Measurements from ENCODE around the gene MUC21.
"Not testable (repeated sequence)": the region's sequence is repeated elsewhere in the genome, so short reads cannot be mapped to it uniquely, and the experiment has no call there.

The MUC21 gene

DNA sequence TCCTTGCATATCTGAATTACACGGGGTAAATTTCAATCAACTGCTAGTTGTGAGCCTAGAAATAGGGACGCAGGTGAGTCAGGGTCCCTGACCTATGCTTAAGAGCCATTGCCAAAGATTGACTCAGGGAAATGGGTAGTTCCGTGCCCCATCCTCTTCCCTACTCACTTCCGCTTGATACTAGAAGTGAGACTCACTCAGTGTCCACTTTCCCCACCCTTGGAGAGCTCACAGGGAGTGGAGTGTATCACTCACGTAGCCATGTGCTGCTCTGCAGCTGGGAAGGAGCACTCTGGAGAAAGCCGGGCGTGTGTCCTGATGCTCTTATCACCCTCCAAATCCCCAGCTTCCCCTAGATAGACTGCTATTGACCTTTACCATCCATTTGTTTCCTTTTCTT lies 26.2 kb downstream of the MUC21 start:
- DNase-seq (ENCODE audit: low read depth), result peak; percentile 27

DNA sequence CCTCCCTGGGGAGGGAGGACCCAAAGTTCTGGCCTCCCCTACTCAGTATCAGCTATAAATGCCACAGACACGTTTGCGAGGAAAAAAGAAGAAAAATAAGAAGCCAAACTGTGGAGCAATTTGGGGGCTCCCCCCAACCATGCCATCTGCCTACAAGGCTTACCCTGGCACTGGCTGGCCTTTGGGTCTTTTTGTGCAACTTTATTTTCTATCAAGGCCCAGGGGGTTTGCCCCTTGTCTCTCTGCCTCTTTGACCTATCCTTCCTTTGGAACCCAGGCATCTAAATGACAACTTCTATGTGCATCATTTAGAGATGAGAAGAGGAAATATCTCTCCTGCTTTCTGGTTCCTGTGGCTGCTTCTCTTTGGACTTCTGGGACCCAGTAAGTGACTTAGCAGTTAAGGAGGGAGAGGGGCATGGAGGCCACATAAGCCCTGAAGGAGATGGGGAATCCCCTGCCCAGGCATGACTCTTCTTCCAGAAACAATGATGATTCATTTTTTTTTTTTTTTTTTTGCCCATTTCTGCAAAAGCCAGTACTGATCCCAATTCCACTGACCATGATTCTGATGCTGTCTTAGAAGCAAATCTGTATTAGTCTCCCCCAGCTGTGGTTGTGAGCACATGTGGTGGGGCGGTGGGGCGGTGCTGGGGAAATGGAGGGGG lies 27.0 kb downstream of the MUC21 start, which contains the start of gene MUC22:
Gene MUC22 (plus strand): TSS at position 82 of the 668 bp plus-strand sequence. CDS start 233 bp downstream, at position 315.
- DNase-seq (ENCODE audit: low read depth), result peak; percentile 76

DNA sequence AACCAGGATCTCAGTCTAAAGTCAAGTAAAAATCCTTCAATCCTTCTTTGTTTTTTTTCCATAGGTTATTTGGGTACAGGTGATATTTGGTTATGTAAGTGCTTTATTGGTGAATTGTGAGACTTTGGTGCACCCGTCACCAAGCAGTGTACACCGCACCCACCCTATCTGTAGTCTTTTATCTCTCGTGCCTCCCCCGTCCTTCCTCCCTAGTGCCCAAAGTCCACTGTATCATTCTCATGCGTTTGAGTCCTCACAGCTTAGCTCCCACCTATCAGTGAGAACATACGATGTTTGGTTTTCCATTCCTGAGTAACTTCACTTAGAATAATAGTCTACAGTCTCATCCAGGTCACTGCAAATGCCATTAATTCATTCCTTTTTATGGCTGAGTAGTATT lies 27.6 kb downstream of the MUC21 start:
- DNase-seq (ENCODE audit: low read depth), result no peak

DNA sequence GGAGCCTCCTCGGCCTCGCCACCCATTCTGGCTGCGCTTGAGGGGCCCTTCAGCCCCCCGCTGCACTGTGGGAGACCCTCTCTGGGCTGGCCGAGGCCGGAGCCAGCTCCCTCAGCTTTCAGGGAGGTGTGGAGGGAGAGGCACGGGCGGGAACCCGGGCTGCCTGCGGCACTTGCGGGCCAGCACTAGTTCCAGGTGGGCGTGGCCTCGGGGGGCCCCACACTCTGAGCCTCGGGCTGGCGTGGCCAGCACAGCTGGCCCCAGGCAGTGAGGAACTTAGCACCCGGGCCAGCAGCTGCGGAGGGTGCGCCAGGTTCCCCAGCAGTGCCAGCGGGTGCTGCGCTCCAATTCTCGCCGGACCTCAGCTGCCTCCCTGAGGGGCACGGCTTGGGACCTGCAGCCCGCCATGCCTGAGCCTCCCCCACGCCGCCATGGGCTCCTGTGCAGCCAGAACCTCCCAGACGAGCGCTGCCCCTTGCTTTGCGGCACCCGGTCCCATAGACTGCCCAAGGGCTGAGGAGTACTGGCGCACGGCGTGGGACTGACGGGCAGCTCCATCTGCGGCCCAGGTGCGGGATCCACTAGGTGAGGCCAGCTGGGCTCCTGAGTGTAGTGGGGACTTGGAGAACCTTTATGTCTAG lies 33.3 kb downstream of the MUC21 start:
- DNase-seq (ENCODE audit: low read depth), result no peak

DNA sequence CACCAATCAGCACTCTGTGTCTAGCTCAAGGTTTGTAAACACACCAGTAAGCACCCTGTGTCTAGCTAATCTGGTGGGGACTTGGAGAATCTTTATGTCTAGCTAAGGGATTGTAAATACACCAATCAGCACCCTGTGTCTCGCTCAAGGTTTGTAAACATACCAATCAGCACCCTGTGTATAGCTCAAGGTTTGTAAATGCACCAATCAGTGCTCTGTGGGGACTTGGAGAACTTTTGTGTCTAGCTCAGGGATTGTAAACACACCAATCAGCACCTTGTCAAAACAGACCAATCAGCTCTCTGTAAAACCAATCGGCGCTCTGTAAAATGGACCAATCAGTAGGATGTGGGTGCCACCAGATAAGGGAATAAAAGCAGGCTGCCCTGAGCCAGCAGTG lies 33.9 kb downstream of the MUC21 start:
- DNase-seq (ENCODE audit: low read depth), result not testable (repeated sequence)

DNA sequence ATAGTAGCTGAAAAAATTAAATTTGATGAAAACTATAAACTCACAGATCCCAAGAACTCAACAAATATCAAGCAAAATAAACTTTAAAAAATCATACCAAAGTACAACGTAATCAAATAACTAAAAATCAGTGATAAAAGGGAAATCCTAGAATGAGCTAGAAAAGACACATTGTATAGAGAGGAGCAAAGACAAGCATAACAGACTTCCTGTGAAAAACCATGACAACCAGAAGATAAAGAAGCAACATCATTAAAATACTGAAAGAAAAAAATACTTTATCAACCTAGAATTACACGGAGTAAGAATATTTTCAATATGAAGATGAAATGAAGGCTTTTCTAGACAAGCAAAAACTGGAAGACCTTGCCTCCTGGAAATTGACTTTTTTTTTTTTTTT lies 36.5 kb downstream of the MUC21 start:
- DNase-seq (ENCODE audit: low read depth), result no peak

DNA sequence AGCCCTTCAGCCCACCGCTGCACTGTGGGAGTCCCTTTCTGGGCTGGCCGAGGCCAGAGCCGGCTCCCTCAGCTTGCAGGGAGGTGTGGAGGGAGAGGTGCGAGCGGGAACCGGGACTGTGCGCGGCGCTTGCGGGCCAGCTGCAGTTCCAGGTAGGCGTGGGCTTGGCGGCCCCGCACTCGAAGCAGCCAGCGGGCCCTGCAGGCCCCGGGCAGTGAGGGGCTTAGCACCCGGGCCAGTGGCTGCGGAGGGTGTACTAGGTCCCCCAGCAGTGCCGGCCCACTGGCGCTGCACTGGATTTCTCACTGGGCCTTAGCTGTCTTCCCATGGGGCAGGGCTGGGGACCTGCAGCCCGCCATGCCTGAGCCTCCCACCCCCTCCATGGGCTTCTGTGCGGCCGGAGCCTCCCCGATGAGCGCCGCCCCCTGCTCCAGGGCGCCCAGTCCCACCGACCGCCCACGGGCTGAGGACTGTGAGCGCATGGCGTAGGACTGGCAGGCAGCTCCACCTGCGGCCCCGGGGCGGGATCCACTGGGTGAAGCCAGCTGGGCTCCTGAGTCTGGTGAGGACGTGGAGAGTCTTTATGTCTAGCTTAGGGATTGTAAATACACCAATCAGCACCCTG lies 37.2 kb downstream of the MUC21 start:
- DNase-seq (ENCODE audit: low read depth), result not testable (repeated sequence)

DNA sequence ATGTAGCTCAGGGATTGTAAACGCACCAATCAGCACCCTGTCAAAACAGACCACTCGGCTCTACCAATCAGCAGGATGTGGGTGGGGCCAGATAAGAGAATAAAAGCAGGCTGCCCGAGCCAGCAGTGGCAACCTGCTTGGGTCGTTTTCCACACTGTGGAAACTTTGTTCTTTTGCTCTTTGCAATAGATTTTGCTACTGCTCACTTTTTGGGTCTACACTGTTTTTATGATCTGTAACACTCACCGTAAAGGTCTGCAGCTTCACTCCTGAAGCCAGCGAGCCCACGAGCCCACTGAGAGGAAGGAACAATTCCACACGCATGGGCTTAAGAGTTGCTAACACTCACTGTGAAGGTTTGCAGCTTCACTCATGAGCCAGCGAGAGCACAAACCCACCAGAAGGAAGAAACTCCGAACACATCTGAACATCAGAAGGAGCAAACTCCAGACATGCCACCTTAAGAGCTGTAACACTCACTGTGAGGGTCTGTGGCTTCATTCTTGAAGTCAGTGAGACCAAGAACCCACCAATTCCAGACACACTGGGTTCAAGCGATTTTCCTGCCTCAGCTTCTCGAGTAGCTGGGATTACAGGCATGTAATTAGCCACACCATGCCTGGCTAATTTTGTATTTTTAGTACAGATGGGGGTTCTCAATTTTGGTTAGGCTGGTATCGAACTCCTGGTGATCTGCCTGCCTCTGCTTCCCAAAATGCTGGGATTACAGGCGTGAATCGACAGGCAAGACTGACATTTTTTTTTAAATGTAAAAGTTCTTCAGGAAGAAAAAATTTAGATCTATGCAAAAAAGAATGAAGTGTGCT lies 38.4 kb downstream of the MUC21 start:
- DNase-seq (ENCODE audit: low read depth), result not testable (repeated sequence)

DNA sequence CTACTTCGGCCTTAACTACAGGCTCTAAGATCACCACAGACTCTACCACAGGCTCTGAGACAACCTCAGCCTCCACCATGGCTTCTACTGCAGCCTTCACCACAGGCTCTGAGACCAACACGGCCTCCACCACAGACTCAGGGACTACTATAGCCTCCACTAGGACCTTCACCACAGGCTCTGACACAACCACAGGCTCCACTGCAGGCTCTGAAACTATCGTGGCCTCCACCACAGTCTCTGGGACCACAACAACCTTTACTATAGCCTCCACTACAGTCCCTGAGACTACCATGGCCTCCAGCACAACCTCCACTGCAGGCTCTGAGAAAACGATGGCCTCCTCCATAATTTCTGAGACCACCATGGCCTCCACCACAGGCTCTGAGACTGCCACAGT lies 42.1 kb downstream of the MUC21 start:
- DNase-seq (ENCODE audit: low read depth), result no peak

DNA sequence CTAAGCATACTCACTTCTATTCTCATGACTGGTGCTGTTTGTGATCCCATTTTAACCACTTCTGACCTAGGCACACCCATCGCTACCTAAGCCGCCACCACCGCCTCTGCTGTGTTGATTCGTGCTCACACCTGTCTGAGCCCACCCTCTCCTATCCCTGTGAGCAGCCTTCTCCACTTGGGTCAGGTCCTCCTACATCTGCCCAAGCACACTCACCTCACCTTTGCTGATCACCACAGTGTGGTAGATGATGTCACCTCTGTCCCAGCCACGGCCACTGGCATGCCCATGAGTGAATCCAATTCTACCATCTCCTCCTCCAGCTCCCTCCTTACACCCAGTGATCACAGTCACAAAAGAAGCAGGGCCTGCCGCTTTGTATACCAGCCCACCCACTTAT lies 47.6 kb downstream of the MUC21 start:
- DNase-seq (ENCODE audit: low read depth), result no peak

DNA sequence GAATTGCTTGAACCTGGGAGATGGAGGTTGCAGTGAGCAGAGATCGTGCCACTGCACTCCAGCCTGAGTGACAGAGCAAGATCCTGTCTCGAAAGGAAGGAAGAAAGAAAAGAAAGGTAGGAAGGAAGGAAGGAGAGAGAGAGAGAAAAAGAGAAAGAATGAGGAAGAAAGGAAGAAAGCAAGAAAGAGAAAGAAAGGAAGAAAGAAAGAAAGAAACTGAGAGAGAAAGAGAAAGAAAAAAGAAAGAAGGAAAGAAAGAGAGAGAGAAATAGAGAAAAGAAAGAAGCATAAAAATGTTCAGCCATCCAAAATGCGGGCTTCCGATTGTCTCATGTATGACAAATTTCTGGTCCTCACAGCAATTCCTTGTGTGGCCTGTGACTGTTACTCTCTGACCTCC lies 49.6 kb downstream of the MUC21 start:
- no peak for DNase-seq (ENCODE audit: low read depth)

DNA sequence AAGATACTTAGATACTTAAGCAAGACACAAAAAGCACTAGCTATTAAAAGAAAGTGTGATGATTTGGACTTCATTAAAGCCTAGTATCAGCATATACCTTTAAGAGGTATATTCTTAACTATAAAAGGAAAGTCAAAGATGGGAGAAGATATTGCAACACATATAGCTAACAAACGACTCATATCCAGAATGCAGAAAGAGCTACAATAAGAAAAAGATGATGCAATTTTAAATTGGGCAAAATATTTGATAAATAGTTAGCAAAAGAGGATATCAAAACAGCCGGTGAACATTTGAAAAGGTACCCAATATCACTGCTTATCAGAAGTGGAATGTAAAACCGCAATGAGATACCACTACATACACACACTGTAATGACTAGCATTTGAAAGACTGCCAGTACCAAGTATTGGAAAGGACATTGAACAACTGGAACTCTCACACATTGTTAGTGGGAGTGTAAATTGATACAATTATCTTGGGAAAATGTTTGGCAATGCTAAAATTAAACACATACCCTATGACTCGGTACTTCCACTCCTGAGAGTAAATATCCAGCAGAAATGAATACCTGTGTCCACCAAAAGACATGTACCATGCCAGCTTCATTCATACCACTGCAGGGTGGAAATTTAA lies 52.5 kb downstream of the MUC21 start:
- no peak for DNase-seq (ENCODE audit: low read depth)

DNA sequence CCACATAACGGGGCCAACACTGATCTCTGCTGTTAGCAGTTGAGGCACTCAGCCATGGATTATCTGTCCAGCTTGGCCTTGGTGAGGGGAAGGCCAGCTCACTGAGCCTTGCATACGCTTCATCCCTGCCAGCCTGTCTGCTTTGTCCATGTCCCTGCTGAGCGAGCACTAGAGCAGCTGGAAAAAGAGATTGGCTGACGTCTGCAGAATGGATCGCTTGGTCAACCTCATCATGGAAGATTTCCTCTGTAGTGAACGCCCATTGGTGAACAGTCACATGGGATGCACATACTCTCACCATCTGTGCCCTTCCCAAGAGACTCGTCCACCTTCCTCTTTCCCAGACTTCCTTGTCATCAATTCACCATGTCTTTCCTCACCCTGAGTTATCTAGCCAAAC lies 53.7 kb downstream of the MUC21 start:
- no peak for DNase-seq (ENCODE audit: low read depth)

DNA sequence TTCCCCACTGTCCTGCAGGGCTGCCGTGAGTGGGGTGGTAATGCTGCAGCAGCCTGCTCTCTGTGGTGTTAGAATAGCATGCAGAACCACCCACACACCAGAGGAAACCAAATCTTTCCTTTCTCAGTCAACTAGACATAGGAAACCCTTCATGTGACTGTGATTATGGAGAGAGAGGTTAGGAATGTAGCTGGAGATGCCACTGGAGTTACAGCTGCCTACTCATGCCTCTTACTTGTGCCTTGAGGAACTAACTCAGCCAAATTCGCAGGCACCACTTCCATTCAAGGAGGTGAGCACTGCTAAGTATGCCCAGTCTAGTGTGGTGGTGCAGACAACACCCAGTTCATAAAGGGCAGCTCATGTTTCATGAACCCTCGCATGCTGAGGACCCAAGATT lies 54.2 kb downstream of the MUC21 start:
- DNase-seq (ENCODE audit: low read depth), result peak; percentile 38

DNA sequence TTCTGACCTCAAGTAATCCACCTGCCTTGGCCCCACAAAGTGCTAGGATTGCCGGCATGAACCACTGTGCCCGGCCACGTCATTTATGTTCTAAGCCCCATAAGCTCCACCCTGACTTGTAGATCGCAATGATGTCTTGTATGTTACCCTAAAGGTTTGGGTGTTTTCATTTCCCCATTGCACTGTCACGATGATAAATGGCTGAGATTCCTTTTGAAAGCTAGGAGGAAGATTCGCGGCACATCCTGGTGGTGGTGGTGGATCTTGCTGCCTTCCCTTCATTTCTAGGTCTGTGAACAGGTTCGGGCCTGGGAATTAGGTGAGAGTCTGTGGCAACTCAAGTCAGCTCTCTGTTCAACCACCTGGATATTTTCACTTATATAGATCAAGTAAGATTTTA lies 55.0 kb downstream of the MUC21 start:
- no peak for DNase-seq (ENCODE audit: low read depth)

Measured in ELR (cell line).